OCI-LY1 (cell line): ENCODE measurements around the gene CRBN.

Source experiments
- H2AFZ ChIP-seq: fragments of 200-600 bp; sonication (generic), shearing (Covaris generic); 2 replicates; pipeline ENCODE4 v1.6.0; 2014; ENCODE audit warnings: antibody characterized with exemption, mild to moderate bottlenecking, low read length
- H3F3A ChIP-seq: fragments of 200-600 bp; sonication (generic), shearing (Covaris generic); 2 replicates; pipeline ENCODE4 v1.6.0; 2014; ENCODE audit warnings: mild to moderate bottlenecking, antibody characterized with exemption, low read length, moderate library complexity; ENCODE audit not compliant: insufficient read depth
- H3K27ac ChIP-seq: fragments of 200-600 bp; sonication (generic); 2 replicates; pipeline ENCODE4 v1.5.1; 2014; ENCODE audit warnings: low read length, mixed run types, mild to moderate bottlenecking, low read depth; ENCODE audit not compliant: poor library complexity, severe bottlenecking
- H3K27me3 ChIP-seq: fragments of 200-600 bp; sonication (generic); 2 replicates; pipeline ENCODE4 v1.6.0; 2014; ENCODE audit warnings: antibody characterized with exemption, mild to moderate bottlenecking, low read length, moderate library complexity; ENCODE audit not compliant: insufficient read depth
- H3K36me3 ChIP-seq: fragments of 200-600 bp; sonication (generic); 2 replicates; pipeline ENCODE4 v1.6.1; 2014; ENCODE audit warnings: mild to moderate bottlenecking, antibody characterized with exemption, low read length, moderate library complexity, mixed read lengths; ENCODE audit not compliant: insufficient read depth
- H3K4me1 ChIP-seq: fragments of 200-600 bp; sonication (generic); 2 replicates; pipeline ENCODE4 v1.5.1; 2014; ENCODE audit warnings: mild to moderate bottlenecking, low read length, moderate library complexity; ENCODE audit not compliant: insufficient read depth, severe bottlenecking
- H3K4me2 ChIP-seq: fragments of 200-600 bp; sonication (generic), shearing (Covaris generic); 2 replicates; pipeline ENCODE4 v1.6.1; 2014; ENCODE audit warnings: low read length
- H3K4me3 ChIP-seq: fragments of 200-600 bp; sonication (generic); 2 replicates; pipeline ENCODE4 v1.5.1; 2014; ENCODE audit warnings: low read length, low read depth, mild to moderate bottlenecking, mixed read lengths; ENCODE audit not compliant: poor library complexity, severe bottlenecking
- H3K79me2 ChIP-seq: fragments of 200-600 bp; shearing (Covaris generic); 2 replicates; pipeline ENCODE4 v1.6.1; 2016; ENCODE audit warnings: mixed run types, low read length, mixed read lengths; ENCODE audit not compliant: insufficient read depth
- H3K9ac ChIP-seq: fragments of 200-600 bp; sonication (generic), shearing (Covaris generic); 2 replicates; pipeline ENCODE4 v1.6.1; 2014; ENCODE audit warnings: mild to moderate bottlenecking, low read length, mixed read lengths
- H3K9me2 ChIP-seq: fragments of 200-600 bp; sonication (generic), shearing (Covaris generic); 2 replicates; pipeline ENCODE4 v1.6.1; 2014; ENCODE audit warnings: low read depth, mild to moderate bottlenecking, low read length, mixed read lengths
- H3K9me3 ChIP-seq: fragments of 200-600 bp; shearing (Covaris generic); 2 replicates; pipeline ENCODE4 v1.6.1; 2014; ENCODE audit warnings: low read length, mixed read lengths
- H4K20me1 ChIP-seq: fragments of 200-600 bp; sonication (generic), shearing (Covaris generic); 2 replicates; pipeline ENCODE4 v1.6.0; 2016; ENCODE audit warnings: mild to moderate bottlenecking, low read length; ENCODE audit not compliant: insufficient read depth
- CTCF ChIP-seq: fragments of 200-600 bp; sonication (generic), shearing (Covaris generic); IDR thresholded peaks from 2 replicates; pipeline ENCODE4 v1.5.1; 2017; ENCODE audit warnings: mild to moderate bottlenecking, antibody characterized with exemption, low read length, moderate library complexity, mixed read lengths
- EZH2 ChIP-seq: fragments of 200-600 bp; sonication (generic), shearing (Covaris generic); IDR thresholded peaks from 2 replicates; pipeline ENCODE4 v1.8.0; 2017; ENCODE audit warnings: borderline replicate concordance, mixed run types, mild to moderate bottlenecking, antibody characterized with exemption, low read length, moderate library complexity, mixed read lengths

The CRBN gene

GRCh38 chr3:3137526-3137925, 42.0 kb downstream of the CRBN start:
- H4K20me1 ChIP-seq, result no peaks in the 10 kb centered on the region
- no peak overlapping the region for H3K4me3 ChIP-seq
- no peaks in the 10 kb centered on the region for H3F3A ChIP-seq
- peaks cover 14% of the 10 kb centered on the region; the same call in 1 of the 2 replicates for H3K79me2 ChIP-seq
- no peaks in the 10 kb centered on the region for H3K4me1 ChIP-seq
- H3K27ac ChIP-seq, result no peak overlapping the region
- no peak overlapping the region for H2AFZ ChIP-seq
- no peaks in the 10 kb centered on the region for H3K9me3 ChIP-seq
- H3K36me3 ChIP-seq, result peaks cover 89% of the 10 kb centered on the region
- H3K4me2 ChIP-seq, result no peak overlapping the region
- H3K9ac ChIP-seq, result no peak overlapping the region
- H3K27me3 ChIP-seq, result no peaks in the 10 kb centered on the region
- TF ChIP-seq CTCF, result no peak
- no peak for TF ChIP-seq EZH2
- H3K9me2 ChIP-seq, result no peaks in the 10 kb centered on the region

- Histone ChIP-seq H2AFZ (no peak overlapping the region), H3K9me2 (no peaks in the 10 kb centered on the region), H3K79me2 (peaks cover 17% of the 10 kb centered on the region), H3F3A (no peaks in the 10 kb centered on the region), H3K4me3 (no peak overlapping the region), H3K27me3 (no peaks in the 10 kb centered on the region), H4K20me1 (no peaks in the 10 kb centered on the region), H3K36me3 (peaks cover 78% of the 10 kb centered on the region), H3K27ac (no peak overlapping the region), H3K9me3 (no peaks in the 10 kb centered on the region), H3K9ac (no peak overlapping the region), H3K4me2 (no peak overlapping the region), H3K4me1 (no peaks in the 10 kb centered on the region)
- no peak for TF ChIP-seq EZH2
- no peak for TF ChIP-seq CTCF
Observed at GRCh38 chr3:3134750-3135448, 44.6 kb downstream of the CRBN start.

- H3F3A ChIP-seq, result no peaks in the 10 kb centered on the region
- H3K4me3 ChIP-seq, result no peak overlapping the region
- H3K9ac ChIP-seq, result no peak overlapping the region
- TF ChIP-seq CTCF (no peak), EZH2 (no peak)
- no peaks in the 10 kb centered on the region for H3K27me3 ChIP-seq
- H3K4me1 ChIP-seq, result peaks cover 5% of the 10 kb centered on the region
- H3K36me3 ChIP-seq, result peaks cover 78% of the 10 kb centered on the region
- no peak overlapping the region for H2AFZ ChIP-seq
- no peaks in the 10 kb centered on the region for H3K9me3 ChIP-seq
- no peak overlapping the region for H3K4me2 ChIP-seq
- H4K20me1 ChIP-seq, result no peaks in the 10 kb centered on the region
- H3K79me2 ChIP-seq, result peaks cover 20% of the 10 kb centered on the region
- no peaks in the 10 kb centered on the region for H3K9me2 ChIP-seq
- H3K27ac ChIP-seq, result no peak overlapping the region
Observed at GRCh38 chr3:3133500-3133899, 46.0 kb downstream of the CRBN start.
